DMS153 (cell line): ENCODE measurements around the gene DISC1.

Experiments
- DNase-seq: peaks from one replicate; lab custom pipeline; 2025; lab: John Stamatoyannopoulos, UW

Gene DISC1

DNA sequence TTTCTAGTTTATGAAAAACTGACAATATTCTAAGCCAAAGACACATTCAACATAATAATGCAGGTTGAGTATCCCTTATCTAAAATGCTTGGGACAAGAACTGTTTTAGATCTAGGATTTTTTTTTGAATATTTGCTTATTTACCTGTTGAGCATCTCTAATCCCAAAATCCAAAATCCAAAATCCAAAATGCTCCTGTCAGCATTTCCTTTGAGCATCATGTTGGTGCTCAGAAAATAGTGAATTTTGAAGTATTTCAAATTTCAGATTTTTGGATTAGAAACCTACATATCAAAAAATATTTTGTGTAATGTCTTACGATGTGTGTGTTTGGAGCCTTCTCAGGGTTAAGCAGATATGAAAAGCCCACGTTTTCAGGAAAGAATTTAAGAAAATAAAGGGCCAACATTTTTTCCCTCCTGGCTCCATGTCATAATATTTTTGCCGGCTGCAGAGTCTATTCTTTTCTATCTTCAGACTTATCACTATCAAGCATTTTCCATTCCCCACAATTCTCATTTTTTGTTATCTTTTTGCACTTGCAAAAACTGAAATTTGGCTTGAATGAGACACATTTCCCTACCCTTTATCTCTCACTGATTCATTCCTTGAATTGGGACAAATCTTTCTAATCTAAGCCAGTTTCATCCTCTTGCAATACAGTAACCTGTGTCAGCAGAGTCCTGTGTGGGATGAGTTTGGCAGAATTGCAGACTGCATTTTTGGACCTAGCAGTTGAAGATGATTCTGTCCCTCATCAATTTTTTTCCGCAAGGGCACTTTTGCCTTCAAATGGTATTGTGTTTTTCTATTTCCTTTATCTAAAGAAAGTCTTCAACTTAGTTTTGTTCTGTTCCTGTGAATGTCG, 233.9 kb downstream of the DISC1 start:
- no peak for DNase-seq

DNA sequence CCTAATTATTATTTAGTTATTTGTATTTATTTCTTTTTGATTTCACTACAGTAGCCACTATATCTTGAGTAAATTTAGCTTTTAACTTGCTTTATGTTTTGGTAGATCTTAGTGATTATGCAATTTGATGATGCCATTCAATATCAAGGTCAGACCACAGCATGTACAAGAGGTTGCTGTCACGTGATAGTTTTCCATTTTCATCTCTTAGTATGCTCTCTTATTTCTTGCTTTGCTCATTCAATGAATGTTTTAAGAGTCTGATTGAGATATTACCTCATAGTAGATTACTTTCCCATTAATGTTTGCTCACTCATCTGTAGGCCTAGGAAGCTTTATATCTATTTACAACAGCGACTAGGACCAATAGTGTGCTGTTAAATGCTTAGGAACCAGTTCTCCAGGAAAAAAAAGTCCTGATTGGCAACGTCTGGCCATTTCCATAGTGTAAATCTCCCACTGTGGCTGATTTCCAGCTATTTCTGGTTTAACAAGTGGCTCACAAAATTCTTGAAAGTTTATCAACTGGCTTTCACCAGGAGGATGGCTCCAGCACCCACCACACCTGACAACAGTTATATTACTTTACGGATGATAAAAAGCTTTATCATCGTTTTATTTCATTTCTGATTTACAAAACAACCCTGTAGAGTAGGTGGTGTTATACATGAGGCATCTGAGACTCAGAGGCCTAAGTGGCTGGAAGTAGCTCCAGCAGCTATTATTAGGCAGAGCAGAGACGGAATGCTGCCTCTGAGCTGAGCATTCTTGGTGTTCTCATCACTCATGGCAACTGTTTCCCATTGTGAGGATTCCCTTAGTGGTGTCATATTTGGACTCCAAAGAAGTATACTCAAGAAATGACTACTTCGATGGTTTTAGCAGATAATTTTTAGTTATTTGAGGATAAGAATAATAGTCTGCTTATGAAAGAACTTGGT, 235.2 kb downstream of the DISC1 start:
- DNase-seq = no peak

DNA sequence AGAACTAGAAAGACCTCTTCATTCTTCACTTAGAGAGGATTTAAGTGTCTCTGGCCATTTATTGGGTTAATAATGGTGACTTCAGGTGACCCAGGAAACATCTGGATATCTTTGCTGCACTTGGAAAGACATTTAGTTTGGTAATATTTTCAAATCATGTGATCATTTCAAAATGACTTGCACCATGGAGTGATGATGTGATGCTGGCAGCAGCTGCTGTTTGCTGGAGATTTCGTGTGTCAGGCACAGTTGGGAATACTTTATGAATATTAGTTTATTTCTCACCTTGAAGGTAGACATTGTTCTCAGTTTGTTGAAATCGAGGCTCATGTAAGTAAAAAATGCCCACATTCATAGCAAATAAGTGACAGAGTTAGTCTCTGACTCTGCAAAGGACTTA, 236.0 kb downstream of the DISC1 start:
- no peak for DNase-seq

DNA sequence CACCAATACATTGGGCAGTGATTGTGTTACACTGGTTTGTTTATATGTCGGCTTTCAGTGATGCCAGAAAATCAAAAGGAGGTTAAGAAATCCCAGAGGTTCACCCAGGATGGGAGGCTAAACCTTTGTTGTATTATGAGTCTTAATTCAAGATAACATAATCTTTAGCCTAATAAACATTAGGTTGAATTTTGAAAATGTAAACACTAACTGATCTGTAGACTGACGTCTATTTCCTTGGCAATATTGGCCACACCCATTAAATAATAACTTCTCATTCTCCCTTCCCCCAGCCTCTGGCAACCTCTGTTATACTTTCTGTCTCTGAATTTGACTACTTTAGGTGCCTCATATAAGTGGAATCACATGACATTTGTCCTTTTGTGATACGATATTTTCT, 238.7 kb downstream of the DISC1 start:
- DNase-seq = no peak

DNA sequence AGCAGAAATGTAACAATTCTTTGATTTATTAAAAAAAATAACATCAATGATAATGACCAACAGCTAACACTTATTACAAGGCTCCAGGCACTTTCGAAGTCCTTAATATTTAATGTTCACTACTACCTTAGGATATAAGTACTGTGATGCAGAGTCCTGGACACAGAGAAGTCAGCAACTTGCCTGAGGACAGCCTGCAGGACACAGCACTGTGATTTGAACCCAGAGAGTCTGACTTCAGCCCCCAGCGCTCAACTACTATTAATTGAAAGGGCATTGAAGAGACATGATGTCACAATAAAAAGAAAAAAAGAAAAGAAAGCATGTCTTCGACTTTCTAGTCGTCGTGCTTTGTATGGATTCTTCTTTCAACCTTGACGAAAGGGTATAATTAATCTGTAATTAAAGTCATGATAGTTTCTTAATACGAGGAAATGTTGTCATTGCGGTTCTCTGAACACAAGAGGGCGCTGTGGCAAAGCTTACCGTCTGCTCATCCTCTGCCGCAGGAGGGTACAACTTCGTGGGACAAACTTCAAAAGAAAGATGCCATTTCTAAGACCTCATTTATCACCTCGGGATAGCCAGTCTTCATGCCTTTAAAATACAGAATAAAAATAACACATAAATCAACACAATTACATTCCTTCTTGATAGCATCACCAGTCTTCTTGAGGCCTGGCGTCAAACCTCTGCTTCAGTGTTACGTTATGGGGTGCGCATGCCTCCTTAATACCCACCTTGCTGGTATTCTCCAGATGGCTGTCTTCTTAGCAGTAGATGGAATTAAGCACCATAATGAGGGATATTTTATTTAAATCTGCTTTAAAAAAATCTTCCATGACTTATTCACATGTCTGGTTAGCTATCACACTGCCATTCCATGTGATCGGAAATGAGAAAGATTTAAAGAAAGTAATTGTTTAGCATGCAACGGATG, 240.1 kb downstream of the DISC1 start:
- DNase-seq = no peak

DNA sequence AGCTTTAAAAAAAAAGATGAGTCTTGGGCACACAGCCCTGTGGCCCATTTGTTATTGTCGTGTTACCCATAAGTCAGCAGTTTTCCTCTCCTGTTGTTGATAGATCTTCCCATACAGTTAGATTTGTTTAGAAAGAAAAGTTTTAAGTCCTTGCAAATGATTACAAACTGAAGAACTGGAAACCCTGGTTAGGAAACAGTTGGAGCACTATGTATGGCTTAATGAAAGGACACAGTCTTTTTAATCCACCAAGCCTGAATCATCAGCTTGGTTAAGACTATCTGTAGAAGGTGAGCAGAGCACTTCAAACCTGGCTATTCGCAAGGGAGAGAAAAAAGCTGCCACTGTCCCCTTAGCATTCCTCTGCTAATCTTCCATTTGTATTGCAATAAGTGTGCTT, 241.0 kb downstream of the DISC1 start:
- no peak for DNase-seq

DNA sequence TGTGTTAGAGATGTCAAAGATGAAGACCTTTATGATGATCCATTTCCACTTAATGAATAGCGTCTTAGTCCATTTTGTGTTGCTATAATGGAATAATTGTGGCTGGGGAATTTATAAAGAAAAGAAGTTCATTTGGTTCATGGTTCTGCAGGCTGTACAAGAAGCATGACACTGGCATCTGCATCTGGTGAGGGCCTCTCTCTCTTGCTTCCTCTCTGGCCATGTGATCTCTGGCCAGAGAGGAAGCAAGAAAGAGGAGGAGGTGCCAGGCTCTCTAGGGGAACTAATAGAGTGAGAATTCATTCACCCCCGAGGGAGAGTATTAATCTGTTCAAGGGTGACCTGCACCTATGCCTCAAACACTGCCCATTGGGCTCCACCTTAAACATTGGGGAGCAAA, 242.8 kb downstream of the DISC1 start:
- no peak for DNase-seq

DNA sequence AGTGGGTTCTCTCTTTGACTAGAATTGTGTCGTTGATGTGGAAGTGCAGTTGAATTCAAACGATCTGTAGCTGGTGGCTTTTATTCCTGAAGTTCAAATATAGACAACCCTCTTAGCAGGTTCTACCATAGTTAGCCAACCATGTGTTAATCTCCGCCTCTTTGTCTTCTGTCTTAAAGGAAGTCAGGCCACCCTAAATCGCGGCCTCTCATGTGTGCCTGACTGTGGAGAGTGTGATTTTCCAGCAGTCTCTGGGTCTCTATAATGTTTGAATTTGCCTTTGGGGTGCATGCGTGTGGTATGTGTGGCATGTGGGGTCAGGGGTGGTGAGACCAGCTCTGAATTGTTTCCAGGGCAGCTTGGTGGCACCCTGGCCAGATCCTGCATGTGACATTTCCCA, 244.9 kb downstream of the DISC1 start:
- DNase-seq = no peak

DNA sequence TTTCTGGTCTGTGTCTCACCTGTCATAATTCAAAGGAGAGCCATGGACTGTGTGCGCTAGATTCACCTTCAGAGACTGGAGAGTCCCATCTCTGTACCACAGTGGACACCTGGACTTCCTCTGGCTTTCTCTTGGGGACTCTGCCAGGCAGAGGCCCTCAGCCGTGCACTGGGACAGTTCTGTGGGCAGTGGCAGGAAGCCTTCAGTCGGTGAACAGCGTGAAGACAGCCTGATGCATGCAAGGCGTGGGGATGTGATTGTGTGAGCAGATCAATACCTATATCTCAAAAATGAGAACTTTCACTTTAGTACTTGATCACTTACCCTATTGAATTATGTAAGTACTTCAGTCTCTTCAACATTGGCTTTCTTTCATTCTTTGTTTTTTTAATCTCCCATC, 245.3 kb downstream of the DISC1 start:
- no peak for DNase-seq

DNA sequence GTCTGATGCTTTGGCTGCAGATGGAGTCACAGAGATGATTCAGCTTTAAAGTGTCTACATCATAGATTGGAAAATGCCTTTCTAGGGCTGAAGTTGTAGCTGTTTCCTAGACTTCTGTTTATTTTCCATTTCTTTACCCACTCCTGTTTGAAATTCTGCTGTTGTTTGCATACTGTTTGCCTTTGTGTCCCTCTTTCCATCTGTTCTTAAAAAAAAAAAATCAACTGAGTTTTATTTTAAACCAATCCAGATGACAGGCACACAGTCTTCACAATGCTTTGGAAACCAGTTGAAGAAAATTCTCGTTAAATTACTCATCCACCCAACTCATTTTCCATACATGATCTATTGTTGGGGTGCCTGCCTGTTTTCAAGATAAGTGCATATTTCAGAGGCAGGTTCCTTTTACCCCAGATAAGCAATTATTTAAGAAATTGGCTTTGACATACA, 245.9 kb downstream of the DISC1 start:
- no peak for DNase-seq

DNA sequence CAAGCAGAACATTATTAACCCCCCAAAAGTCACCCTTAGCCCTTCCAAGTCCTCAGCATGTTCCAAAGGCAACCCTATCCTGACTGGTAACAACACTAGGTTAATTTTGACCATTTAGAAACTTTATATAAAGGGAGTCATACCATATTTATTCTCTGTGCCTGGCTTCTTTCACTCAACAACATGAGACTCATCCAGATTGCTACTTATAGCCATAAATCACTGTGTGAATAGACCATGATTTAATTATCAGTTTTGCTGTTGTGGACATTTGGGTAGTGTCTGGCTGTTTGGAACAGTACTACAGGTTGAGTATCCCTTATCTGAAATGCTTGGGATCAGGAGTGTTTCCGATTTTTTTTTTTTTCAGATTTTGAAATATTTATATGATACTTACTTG, 252.1 kb downstream of the DISC1 start:
- no peak for DNase-seq

DNA sequence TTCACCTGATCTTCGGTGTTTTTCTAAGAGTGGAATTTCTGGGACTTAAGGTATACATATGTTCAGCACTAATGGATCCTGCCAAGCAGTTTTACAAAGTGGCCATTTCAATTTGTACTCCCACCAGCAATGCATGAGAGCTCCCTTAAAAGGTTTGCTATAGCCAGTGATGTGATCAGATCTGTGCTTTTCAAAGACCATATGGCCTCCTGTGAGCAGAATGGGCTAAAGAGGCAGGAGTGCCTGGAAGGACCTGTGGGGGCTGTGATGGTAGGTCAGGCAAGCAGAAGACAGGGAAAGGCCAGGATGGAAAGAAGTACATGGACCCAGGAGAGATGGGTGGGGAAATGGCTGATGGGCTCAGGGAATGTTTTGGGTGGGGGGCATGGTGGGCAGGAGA, 252.7 kb downstream of the DISC1 start:
- no peak for DNase-seq

DNA sequence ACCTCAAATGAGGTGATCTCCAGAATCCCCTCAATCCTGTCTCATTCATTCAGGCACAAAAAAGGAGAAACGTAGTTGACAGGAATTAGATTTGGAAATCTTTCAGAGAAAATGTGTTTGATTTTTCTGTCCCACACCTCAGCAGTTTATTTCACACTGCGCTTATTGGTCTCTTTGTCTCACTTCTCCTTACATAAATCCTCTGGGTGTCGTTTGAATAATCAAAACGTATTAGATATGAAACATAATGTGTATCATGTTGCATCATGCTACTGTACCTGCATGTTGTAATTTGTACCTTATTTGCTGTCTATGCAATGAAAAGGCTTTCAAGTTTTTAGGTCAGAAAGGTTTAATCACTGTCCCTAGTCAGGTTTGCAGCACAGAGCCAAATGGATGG, 255.7 kb downstream of the DISC1 start:
- no peak for DNase-seq

DNA sequence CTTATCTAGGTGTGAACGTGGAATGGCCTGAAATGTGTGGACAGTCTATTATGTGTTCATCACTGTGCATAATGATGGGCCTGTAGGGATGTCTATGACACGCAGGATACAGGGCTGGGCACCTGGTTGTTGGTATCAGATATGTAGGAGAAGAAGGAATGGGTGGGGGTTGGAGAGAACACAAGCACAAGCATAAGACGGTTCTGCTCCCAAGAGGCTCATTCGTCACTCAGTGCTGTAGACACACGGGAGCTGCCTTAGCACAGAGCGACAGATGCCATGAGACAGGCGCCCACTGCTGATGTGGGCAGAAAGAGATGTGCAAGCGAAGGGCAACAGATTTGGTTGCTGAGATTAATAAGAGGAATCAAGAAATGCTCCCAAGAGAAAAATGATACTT, 256.2 kb downstream of the DISC1 start:
- DNase-seq = no peak

DNA sequence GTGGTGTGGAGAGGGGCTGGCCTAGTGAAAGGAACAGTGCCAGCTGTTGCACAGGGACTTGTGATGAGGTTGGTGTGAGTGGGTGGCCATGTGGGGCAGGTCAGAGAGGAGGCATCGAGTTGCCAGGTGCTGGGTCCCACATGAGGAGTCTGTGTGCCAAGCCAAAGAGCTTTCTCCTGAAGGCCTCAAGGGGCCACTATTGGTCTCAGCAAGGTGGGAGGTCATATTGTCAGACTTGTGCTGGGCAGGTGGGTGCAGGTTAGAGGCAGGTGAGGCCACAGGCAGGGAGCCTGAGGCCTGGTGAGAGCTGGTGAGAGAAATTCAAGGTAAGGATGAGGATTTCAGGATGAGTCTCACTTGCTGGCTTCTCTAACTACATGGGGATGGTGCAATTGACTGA, 256.8 kb downstream of the DISC1 start:
- DNase-seq = peak; percentile 59

DNA sequence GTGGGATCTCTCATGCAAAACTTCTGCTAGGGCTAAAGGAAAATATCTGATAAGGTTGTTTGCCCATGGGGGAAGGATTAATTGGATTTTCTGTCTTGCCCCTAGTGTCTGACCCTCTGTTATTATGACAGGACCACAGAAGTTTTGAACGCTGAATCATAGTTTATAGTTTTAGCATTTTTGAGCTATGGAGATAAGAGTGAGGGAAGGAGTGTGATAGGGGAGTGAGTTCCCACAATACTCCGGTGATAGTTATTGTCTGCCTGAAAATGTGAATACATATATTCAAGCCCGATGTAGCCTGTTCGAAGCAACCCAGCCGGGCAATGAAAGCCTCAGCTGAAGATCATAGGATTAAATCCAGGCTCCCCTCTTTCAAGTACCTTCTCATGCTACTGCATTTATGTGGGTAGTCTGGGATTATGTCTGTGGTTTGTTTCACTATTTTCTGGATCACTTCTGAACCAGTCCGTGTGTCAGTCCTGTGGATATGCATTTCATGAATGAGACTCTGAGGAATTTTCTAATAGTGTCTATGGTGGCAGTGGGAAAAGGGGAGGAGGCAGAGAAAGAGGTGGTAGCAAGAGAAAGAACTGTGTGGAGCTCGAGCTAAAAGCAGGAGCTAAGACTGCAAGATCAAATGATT, 258.7 kb downstream of the DISC1 start:
- DNase-seq = no peak

DNA sequence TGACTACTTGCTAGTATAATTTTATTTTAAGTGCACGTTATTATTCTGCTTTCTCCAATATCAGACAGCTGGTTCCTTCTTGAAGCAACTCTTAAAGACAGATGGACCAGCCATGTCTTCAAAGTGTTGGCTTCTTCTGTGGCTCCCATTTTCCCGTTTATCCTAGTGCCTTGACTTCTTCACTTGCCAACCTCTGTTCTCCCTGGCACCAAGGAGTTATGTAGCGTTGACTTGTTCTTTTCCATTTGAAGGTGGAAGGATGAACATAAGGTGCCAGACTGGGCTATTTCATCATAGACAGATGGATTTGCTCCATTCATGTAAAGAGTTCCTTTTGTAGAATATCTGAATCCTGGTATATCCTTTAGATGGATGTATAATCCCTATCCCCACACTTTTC, 260.6 kb downstream of the DISC1 start:
- DNase-seq = no peak

DNA sequence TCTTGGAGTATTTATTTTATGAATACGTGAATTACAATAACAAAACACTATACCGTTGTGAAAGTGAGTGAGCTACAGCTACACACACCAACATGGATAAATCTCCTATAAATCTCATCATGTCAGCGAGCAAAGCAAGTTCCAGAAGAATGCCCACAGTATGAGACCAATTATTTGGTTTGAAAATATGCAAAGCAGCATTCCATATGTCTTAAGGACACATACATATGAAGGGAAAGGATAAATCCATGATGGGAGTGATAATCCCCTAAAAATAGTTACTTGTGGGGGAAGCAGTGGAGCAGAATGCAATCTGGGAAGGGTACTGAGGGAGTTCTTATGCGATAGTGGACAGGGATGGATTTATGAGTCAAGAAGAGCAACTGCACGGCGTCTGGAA, 261.3 kb downstream of the DISC1 start:
- DNase-seq = no peak

DNA sequence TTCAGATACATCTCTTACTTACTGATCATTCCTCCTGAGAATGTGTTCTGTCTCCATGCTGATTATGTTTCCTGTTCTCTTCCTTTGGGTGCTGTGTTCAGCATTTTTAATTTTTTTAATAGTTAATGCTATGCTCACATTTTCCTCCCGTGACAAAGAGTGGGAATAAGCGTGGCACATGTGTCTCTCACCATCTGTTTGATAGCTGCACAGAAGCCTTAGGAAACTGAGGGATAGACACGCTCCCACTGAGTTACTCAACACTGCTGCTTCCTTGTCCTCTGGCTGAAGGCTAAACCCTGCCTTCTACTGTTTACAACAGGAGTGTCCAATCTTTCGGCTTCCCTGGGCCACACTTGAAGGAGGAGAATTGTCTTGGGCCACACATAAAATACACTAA, 264.2 kb downstream of the DISC1 start:
- DNase-seq = no peak

DNA sequence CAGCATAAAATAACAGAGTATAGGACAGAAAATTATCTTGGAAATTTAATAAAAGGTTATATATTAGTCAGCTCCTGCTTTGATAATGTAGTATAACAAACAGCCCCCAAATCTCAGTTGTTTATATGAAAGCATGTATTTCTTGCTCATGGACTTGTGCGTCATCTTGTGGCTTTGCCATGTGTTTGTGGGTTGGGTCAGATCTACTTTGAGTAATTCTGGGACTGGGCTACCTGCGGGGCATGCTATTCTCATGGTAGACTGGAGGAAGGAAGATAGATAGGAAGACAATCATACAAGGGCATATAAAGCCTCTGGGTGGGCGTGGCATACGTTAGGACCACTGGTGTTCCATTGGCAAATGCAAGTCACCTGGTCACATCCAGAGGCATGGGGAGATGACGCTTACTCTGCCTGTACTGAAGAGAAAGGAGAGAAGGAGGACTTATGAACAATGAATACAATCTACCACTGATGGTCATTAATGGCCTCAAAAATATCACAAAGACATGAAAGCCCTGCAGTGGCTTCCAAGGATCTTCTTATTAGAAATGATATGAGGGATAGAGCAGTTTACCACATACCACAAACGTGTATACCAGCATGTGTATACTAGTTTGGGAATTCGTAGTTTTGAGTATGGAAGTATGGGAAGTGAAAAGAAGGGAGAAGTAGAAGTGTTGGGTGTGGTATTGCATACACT, 267.0 kb downstream of the DISC1 start:
- DNase-seq = no peak

DNA sequence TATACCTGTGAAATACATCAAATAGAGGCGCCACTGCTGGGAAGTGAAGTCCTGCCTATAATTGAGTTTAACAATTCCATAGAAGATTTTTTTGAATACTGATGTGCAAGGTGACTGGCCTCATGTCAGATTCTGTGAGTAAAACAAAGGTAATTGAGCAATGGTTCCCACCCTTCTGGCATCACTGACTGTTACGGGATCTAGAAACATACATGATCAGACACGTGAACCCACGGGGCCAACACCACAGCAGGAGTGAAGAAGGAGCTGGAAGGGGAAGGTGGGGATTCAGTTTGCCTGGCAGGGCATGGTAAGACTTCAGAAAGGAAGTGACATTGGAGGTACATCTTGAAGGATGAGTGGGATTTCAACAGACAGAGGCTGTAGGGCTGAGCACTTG, 270.2 kb downstream of the DISC1 start:
- no peak for DNase-seq
